ENCODE measurements around the gene NUMB. TPM values are rescaled to one million over a fixed set of nuclear protein-coding genes. Genes with fewer than 3 reads are reported as not detected.

The NUMB gene
- total and polyA plus RNA-seq, 2 of the 13 experiments (the other 11 are each of a cell fraction or from before 2014, with no cell fraction given) = 20.3 to 71.1 TPM

- peak; percentile 63 for TF ChIP-seq FOSL2 (CRISPR knock-in tag; IDR thresholded peaks at IDR 0.05)
- TF ChIP-seq MXD4 (CRISPR knock-in tag; IDR thresholded peaks at IDR 0.05) = no peak; the same call in 1 of the 2 replicates
- peak; percentile 84 for TF ChIP-seq ZNF580 (CRISPR knock-in tag; IDR thresholded peaks at IDR 0.05; ENCODE audit: borderline replicate concordance, low read depth)
- TF ChIP-seq, protein P1, sequence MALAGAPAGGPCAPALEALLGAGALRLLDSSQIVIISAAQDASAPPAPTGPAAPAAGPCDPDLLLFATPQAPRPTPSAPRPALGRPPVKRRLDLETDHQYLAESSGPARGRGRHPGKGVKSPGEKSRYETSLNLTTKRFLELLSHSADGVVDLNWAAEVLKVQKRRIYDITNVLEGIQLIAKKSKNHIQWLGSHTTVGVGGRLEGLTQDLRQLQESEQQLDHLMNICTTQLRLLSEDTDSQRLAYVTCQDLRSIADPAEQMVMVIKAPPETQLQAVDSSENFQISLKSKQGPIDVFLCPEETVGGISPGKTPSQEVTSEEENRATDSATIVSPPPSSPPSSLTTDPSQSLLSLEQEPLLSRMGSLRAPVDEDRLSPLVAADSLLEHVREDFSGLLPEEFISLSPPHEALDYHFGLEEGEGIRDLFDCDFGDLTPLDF (CRISPR knock-in tag; IDR thresholded peaks at IDR 0.05) = no peak
- peak; percentile 86 for TF ChIP-seq HDAC1 (CRISPR knock-in tag; IDR thresholded peaks at IDR 0.05)
- no peak for TF ChIP-seq GABPA (IDR thresholded peaks at IDR 0.05; ENCODE audit: low read depth, low read length)
- TF ChIP-seq GABPA (CRISPR knock-in tag; IDR thresholded peaks at IDR 0.05; ENCODE audit: low read depth) = no peak; the same call in 1 of the 2 replicates
- TF ChIP-seq SAP130 (CRISPR knock-in tag; IDR thresholded peaks at IDR 0.05; ENCODE audit: low read depth) = peak; percentile 83
- TF ChIP-seq POGZ (CRISPR knock-in tag; IDR thresholded peaks at IDR 0.05) = peak; percentile 82
- TF ChIP-seq ZFX (CRISPR knock-in tag; IDR thresholded peaks at IDR 0.05; ENCODE audit: low read depth) = no peak
- TF ChIP-seq, protein P2, sequence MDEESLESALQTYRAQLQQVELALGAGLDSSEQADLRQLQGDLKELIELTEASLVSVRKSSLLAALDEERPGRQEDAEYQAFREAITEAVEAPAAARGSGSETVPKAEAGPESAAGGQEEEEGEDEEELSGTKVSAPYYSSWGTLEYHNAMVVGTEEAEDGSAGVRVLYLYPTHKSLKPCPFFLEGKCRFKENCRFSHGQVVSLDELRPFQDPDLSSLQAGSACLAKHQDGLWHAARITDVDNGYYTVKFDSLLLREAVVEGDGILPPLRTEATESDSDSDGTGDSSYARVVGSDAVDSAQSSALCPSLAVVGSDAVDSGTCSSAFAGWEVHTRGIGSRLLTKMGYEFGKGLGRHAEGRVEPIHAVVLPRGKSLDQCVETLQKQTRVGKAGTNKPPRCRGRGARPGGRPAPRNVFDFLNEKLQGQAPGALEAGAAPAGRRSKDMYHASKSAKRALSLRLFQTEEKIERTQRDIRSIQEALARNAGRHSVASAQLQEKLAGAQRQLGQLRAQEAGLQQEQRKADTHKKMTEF (CRISPR knock-in tag; IDR thresholded peaks at IDR 0.05) = peak; percentile 79
- TF ChIP-seq ZBTB34 (CRISPR knock-in tag; IDR thresholded peaks at IDR 0.05) = no peak
- TF ChIP-seq YEATS4 (CRISPR knock-in tag; IDR thresholded peaks at IDR 0.05; ENCODE audit: borderline replicate concordance) = peak; percentile 98
- no peak for TF ChIP-seq NFE2L1 (CRISPR knock-in tag; IDR thresholded peaks at IDR 0.05; ENCODE audit: borderline replicate concordance)
- TF ChIP-seq, protein P3, sequence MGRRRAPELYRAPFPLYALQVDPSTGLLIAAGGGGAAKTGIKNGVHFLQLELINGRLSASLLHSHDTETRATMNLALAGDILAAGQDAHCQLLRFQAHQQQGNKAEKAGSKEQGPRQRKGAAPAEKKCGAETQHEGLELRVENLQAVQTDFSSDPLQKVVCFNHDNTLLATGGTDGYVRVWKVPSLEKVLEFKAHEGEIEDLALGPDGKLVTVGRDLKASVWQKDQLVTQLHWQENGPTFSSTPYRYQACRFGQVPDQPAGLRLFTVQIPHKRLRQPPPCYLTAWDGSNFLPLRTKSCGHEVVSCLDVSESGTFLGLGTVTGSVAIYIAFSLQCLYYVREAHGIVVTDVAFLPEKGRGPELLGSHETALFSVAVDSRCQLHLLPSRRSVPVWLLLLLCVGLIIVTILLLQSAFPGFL (CRISPR knock-in tag; IDR thresholded peaks at IDR 0.05) = no peak
- TF ChIP-seq SNAPC4 (CRISPR knock-in tag; IDR thresholded peaks at IDR 0.05) = 0 out of 2 replicates have a peak, but pooled peaks have one; percentile 32
- TF ChIP-seq ZNF567 (CRISPR knock-in tag; IDR thresholded peaks at IDR 0.05; ENCODE audit: borderline replicate concordance) = no peak
- TF ChIP-seq ZNF563 (CRISPR knock-in tag; IDR thresholded peaks at IDR 0.05) = peak; percentile 64; the same call in 1 of the 2 replicates
- TF ChIP-seq TRIM24 (CRISPR knock-in tag; IDR thresholded peaks at IDR 0.05) = no peak
- TF ChIP-seq ATF1 (CRISPR knock-in tag; IDR thresholded peaks at IDR 0.05) = no peak
These were observed 3.8 kb upstream of the NUMB start (continued) for GRCh38 chr14:73462048-73462715.
